Activated CD4-positive, alpha-beta memory T cell treated with anti-CD3 and anti-CD28 coated beads, Interleukin-2, amount 10 ng/mL, durations not matched to agents 7 days and 5 days (primary cell): ENCODE results near the gene RSPRY1. TPM values are rescaled to one million over a fixed set of nuclear protein-coding genes. Genes with fewer than 3 reads are reported as not detected.

Source experiments
- CTCF ChIA-PET: fragments of 350-600 bp; sonication (Branson Sonifier 250); formaldehyde crosslinking; loops from one replicate; lab custom pipeline; 2021; ENCODE audit warnings: antibody characterized with exemption, inconsistent platforms; lab: Charles Lee
- POLR2A ChIA-PET: fragments of 350-600 bp; sonication (Branson Sonifier 250); formaldehyde crosslinking; loops from one replicate; lab custom pipeline; 2021; ENCODE audit warnings: antibody characterized with exemption; lab: Charles Lee
- DNase-seq: peaks from one replicate; pipeline ENCODE4 v3.0.0-alpha.2; 2020
- H3K27ac Mint-ChIP-seq: one replicate; pipeline ENCODE4 v1.8.0; 2021; ENCODE audit warnings: mild to moderate bottlenecking, mixed read lengths
- H3K27me3 Mint-ChIP-seq: one replicate; pipeline ENCODE4 v1.8.0; 2021; ENCODE audit warnings: mixed read lengths
- H3K36me3 Mint-ChIP-seq: one replicate; pipeline ENCODE4 v1.8.0; 2021; ENCODE audit warnings: low read depth, mixed read lengths
- H3K4me1 Mint-ChIP-seq: one replicate; pipeline ENCODE4 v1.8.0; 2021; ENCODE audit warnings: mixed read lengths
- H3K4me3 Mint-ChIP-seq: one replicate; pipeline ENCODE4 v1.8.0; 2021; ENCODE audit warnings: mild to moderate bottlenecking, mixed read lengths
- H3K9me3 Mint-ChIP-seq: one replicate; pipeline ENCODE4 v1.8.0; 2021; ENCODE audit warnings: mixed read lengths
- total RNA-seq, 2 experiments: library from RNA; stranded (reverse); gene quantifications; one replicate each; pipeline ENCODE4 v1.2.3, GENCODE V29; 2021

Gene RSPRY1
- total RNA-seq, 2 experiments from 2014 or later: 34.1 to 39.3 TPM

GRCh38 chr16:57279780-57280638 is 93.9 kb downstream of the RSPRY1 start:
- ChIA-PET POLR2A (interaction anchor here (0.7 to 2.4 kb wide), 4 partner anchors 19 to 167 kb away, joined by 3 to 10 read pairs (median 5); partner anchors contain the start of genes CIAPIN1, COQ9 and PSME3IP1), CTCF (interaction anchor here (1.2 kb wide), 2 partner anchors 10 to 20 kb away, joined by 3 to 4 read pairs; no protein-coding TSS in a partner anchor)
- no peak overlapping the region for H3K4me3 Mint-ChIP-seq

DNA sequence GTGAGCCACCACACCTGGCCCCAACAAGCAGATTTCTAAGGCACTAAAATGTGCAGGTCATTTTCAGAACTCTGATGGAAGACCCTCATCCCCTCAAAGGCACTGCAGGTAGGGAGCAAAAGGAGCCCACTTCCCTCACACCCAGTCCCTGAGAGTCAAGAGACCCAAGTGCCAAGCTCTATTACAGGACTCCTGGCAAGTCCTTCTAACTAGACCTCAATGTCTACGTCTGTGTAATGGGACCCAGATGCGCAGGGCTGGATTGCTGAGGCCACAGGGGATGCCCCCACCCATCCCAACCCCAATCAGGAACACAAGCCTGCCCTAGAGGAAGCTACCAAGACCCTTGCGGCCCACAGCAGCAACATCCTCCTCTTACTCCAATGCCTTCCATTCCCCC is 95.7 kb downstream of the RSPRY1 start:
- Mint-ChIP-seq H3K4me3 (no peak overlapping the region), H3K27me3 (peaks cover 32% of the 10 kb centered on the region), H3K36me3 (no peaks in the 10 kb centered on the region), H3K9me3 (no peaks in the 10 kb centered on the region), H3K27ac (no peak overlapping the region), H3K4me1 (peaks cover 42% of the 10 kb centered on the region)
- CTCF ChIA-PET: no interaction called here
- POLR2A ChIA-PET: interaction anchor here (2.4 kb wide), 1 partner anchor 18 kb away, joined by 10 read pairs; no protein-coding TSS in a partner anchor
- no peak for DNase-seq

More at GRCh38 chr16:57279780-57280638, 93.9 kb downstream of the RSPRY1 start:
- peaks cover 51% of the 10 kb centered on the region for H3K4me1 Mint-ChIP-seq
- no peaks in the 10 kb centered on the region for H3K9me3 Mint-ChIP-seq
- H3K36me3 Mint-ChIP-seq: no peaks in the 10 kb centered on the region
- peaks cover 28% of the 10 kb centered on the region for H3K27me3 Mint-ChIP-seq
- no peak for DNase-seq
- H3K27ac Mint-ChIP-seq: no peak overlapping the region

GRCh38 chr16:57282510-57283213 is 96.5 kb downstream of the RSPRY1 start:
- peaks cover 36% of the 10 kb centered on the region for H3K27me3 Mint-ChIP-seq
- DNase-seq: no peak
- ChIA-PET POLR2A (no interaction called here), CTCF (no interaction called here)
- no peaks in the 10 kb centered on the region for H3K9me3 Mint-ChIP-seq
- H3K27ac Mint-ChIP-seq: no peak overlapping the region
- no peak overlapping the region for H3K4me3 Mint-ChIP-seq
- peaks cover 33% of the 10 kb centered on the region for H3K4me1 Mint-ChIP-seq
- no peaks in the 10 kb centered on the region for H3K36me3 Mint-ChIP-seq

GRCh38 chr16:57283214-57283958 is 97.3 kb downstream of the RSPRY1 start:
- H3K27me3 Mint-ChIP-seq: peaks cover 36% of the 10 kb centered on the region
- DNase-seq: no peak
- ChIA-PET CTCF (no interaction called here), POLR2A (no interaction called here)
- H3K9me3 Mint-ChIP-seq: no peaks in the 10 kb centered on the region
- H3K27ac Mint-ChIP-seq: no peak overlapping the region
- H3K4me3 Mint-ChIP-seq: peak overlapping the region; percentile 60
- no peaks in the 10 kb centered on the region for H3K36me3 Mint-ChIP-seq
- H3K4me1 Mint-ChIP-seq: peaks cover 26% of the 10 kb centered on the region

- POLR2A ChIA-PET: no interaction called here
- no peaks in the 10 kb centered on the region for H3K9me3 Mint-ChIP-seq
- H3K27me3 Mint-ChIP-seq: peaks cover 36% of the 10 kb centered on the region
- H3K36me3 Mint-ChIP-seq: no peaks in the 10 kb centered on the region
- peak overlapping the region; percentile 60 for H3K4me3 Mint-ChIP-seq
- peaks cover 21% of the 10 kb centered on the region for H3K4me1 Mint-ChIP-seq
- no peak overlapping the region for H3K27ac Mint-ChIP-seq
- CTCF ChIA-PET: no interaction called here
- no peak for DNase-seq
Measured at GRCh38 chr16:57283959-57284208, 97.8 kb downstream of the RSPRY1 start.

DNA sequence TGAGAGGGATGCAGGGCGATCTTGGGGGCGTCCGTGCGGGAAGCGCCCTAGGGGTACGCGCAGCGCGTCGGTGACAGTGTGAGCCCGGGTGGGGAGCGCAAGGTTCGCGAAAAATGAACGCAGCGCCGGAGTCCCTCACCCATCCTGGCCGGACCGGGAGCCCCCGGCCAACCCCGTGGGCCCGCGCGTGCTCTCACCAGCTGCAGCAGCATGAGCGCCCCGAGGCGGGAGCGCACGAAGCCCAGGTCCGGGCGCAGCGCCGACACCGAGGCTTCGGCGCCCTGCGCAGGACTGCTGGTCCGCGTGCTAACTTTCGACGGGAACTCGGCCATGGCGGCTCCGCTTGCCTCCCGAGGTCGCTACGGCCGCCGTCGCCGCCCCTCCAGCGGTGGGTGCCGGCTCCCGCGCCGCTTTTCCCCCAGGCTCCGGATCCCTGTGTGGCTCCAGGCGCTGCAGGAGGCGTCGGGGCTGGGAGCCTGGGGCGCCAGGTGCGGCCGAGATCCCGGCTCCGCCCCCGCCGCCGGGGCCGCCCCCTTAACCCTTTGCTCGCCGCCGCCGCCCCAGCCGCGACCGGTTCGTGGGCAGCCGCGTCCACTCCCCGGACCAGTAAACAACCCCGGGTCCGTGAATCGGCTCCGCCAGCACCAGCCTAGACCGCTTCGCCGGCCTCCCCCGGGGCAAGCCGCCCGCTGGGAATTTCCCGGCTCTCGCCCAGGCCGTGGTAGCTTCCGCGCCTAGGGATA is 98.3 kb downstream of the RSPRY1 start, which contains the start of gene PLLP:
Gene PLLP, minus strand, starts transcription at position 464 of the 743 bp plus-strand sequence. Its CDS starts 132 bp downstream, at position 332.
- H3K27ac Mint-ChIP-seq: no peak within 1 kb of the TSS
- peak; percentile 25 for DNase-seq

GRCh38 chr16:57284952-57285363 is 98.8 kb downstream of the RSPRY1 start:
- H3K27ac Mint-ChIP-seq: no peak overlapping the region
- peak overlapping the region; percentile 48 for H3K4me3 Mint-ChIP-seq
- H3K4me1 Mint-ChIP-seq: peaks cover 24% of the 10 kb centered on the region
- DNase-seq: no peak
- H3K27me3 Mint-ChIP-seq: peaks cover 36% of the 10 kb centered on the region
- CTCF ChIA-PET: interaction anchor here (1.7 kb wide), 1 partner anchor 16 kb away, joined by 4 read pairs; no protein-coding TSS in a partner anchor
- no peaks in the 10 kb centered on the region for H3K36me3 Mint-ChIP-seq
- POLR2A ChIA-PET: no interaction called here
- H3K9me3 Mint-ChIP-seq: no peaks in the 10 kb centered on the region

More for the DNA sequence above, 98.3 kb downstream of the RSPRY1 start, which contains the start of gene PLLP:
- Mint-ChIP-seq H3K4me3 (peak within 1 kb of the TSS; percentile 60), H3K36me3 (no peaks in the 10 kb centered on the region), H3K27me3 (peaks cover 36% of the 10 kb centered on the region), H3K9me3 (no peaks in the 10 kb centered on the region), H3K4me1 (peaks cover 22% of the 10 kb centered on the region)
- CTCF ChIA-PET: interaction anchor here (1.7 kb wide), 1 partner anchor 16 kb away, joined by 4 read pairs; no protein-coding TSS in a partner anchor
- POLR2A ChIA-PET: no interaction called here

DNA sequence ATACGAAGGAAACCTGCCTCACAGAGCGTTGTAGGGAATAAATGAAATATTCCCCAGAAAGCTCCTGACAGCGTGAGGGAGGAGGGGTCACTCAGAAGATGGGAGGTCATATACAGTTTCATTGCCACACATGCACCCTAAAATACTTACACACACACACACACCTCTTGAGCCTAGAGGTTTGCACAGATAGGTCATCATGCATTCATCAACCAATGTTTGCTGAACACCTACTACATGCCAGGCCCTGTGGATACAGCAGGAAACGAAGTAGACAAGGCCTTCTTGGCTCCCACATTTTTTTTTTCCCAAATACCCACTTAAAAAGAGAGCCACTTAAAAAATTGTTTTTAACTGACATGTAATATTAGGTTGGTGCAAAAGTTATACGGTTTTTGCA is 99.2 kb downstream of the RSPRY1 start:
- no peak for DNase-seq
- CTCF ChIA-PET: interaction anchor here (1.7 kb wide), 1 partner anchor 15 kb away, joined by 4 read pairs; no protein-coding TSS in a partner anchor
- POLR2A ChIA-PET: no interaction called here
- no peak overlapping the region for H3K4me3 Mint-ChIP-seq
- peaks cover 36% of the 10 kb centered on the region for H3K27me3 Mint-ChIP-seq
- H3K27ac Mint-ChIP-seq: no peak overlapping the region
- no peaks in the 10 kb centered on the region for H3K9me3 Mint-ChIP-seq
- H3K4me1 Mint-ChIP-seq: peaks cover 24% of the 10 kb centered on the region
- no peaks in the 10 kb centered on the region for H3K36me3 Mint-ChIP-seq

DNA sequence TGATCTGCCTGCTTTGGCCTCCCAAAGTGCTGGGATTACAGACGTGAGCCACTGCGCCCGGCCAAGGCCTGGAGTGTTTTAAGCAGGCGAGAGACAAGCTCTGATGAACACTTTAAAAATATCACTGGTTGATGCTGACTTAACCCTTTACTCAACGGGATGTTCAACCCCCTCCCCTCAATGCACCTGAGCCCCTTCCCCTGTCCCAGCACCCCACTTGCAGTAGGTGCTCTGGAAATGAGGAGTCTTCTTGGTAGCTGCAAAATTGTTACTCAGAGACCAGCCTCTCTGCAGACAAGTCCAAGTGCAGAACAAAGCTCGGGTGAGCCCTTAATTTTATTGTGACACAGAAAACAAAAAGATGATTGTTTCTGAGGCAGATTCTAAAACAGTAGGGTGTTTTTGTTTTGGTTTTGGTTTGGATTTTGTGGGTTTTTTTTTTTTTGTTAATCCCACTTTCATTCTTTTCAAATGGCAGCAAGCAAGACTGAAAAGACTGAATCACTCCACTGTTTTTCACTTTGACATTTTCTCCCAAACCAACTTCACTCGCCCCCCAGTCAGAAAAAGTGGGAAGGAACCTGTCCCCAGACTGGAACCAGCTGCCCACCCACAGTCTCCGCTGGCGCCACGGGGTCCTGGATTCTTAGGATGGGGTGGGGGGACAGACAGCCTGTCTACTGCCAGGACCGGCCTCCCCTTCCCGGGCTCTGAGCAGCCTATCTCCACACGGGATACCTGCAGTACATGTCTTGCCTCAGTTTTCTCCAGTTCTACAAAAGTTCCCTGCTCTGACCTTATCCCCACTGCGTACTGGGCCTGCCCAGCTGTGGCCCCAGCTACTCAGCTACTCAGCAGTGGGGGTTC is 103.5 kb downstream of the RSPRY1 start:
- Mint-ChIP-seq H3K9me3 (no peaks in the 10 kb centered on the region), H3K4me1 (peaks cover 19% of the 10 kb centered on the region), H3K36me3 (no peaks in the 10 kb centered on the region), H3K4me3 (no peak overlapping the region), H3K27me3 (peaks cover 10% of the 10 kb centered on the region), H3K27ac (peak overlapping the region; percentile 18)
- CTCF ChIA-PET: interaction anchor here (0.7 to 1.1 kb wide), 2 partner anchors 10 to 203 kb away, joined by 3 read pairs; no protein-coding TSS in a partner anchor
- no peak for DNase-seq
- POLR2A ChIA-PET: interaction anchor here (1.0 to 2.0 kb wide), 3 partner anchors 10 to 12 kb away, joined by 3 to 7 read pairs (median 4); no protein-coding TSS in a partner anchor
